Peyer's patch (tissue), 4 donors: Measurements from ENCODE around the gene NXPE2. TPM values are rescaled to one million over a fixed set of nuclear protein-coding genes. Genes with fewer than 3 reads are reported as not detected.

Source experiments
- DNase-seq, 3 donors: peaks; one replicate each; pipeline ENCODE4 v3.0.0-alpha.2; 2017 to 2019
- H3K27ac ChIP-seq, 4 donors: fragments of 200-600 bp; sonication (generic); one replicate each; pipeline ENCODE4 v1.5.1; 2016 to 2019
- H3K27me3 ChIP-seq, 2 donors: fragments of 200-600 bp; sonication (generic); one replicate each; pipeline ENCODE4 v1.5.1; 2019
- H3K36me3 ChIP-seq, 3 donors: fragments of 200-600 bp; sonication (generic); one replicate each; pipeline ENCODE4 v1.5.1; 2016 to 2019
- H3K4me1 ChIP-seq, 4 donors: fragments of 200-600 bp; sonication (generic); one replicate each; pipeline ENCODE4 v1.5.1; 2016 to 2019
- H3K4me3 ChIP-seq, 4 donors: fragments of 200-600 bp; sonication (generic); 1 replicate in 3 of 4; 2 replicates in 1 of 4; pipeline ENCODE4 v1.5.1; 2016 to 2019; ENCODE audit warnings: mild to moderate bottlenecking in 1 of 4
- H3K9me3 ChIP-seq, 4 donors: fragments of 200-600 bp; sonication (generic); one replicate each; pipeline ENCODE4 v1.5.1; 2016 to 2019; ENCODE audit warnings: mild to moderate bottlenecking in 1 of 4
- POLR2A ChIP-seq, 2 donors: fragments of 450-650 bp; IDR thresholded peaks; one replicate each; pipeline ENCODE4 v1.5.1; 2017; ENCODE audit warnings: antibody characterized with exemption in 2 of 2, mild to moderate bottlenecking in 2 of 2, moderate library complexity in 2 of 2
- total RNA-seq, 4 donors: library from RNA; depleted of rRNA; stranded (reverse); fragments of >200 nt; gene quantifications; one replicate each; pipeline ENCODE4 v1.1.0, GENCODE V29; 2016
- TF ChIP-seq, protein P1 (sequence below), 6 experiments: fragments of 450-650 bp in 4 of 6; fragments of 200-600 bp in 2 of 6; sonication (generic) in 1 of 6; IDR thresholded peaks; one replicate each; pipeline ENCODE4 v1.5.1; 2017 to 2019; ENCODE audit warnings: antibody characterized with exemption in 6 of 6, mild to moderate bottlenecking in 3 of 6, moderate library complexity in 1 of 6

NXPE2 gene
- total RNA-seq, 4 donors from 2014 or later: 2.8 to 9.9 (median 8.0) TPM

DNA sequence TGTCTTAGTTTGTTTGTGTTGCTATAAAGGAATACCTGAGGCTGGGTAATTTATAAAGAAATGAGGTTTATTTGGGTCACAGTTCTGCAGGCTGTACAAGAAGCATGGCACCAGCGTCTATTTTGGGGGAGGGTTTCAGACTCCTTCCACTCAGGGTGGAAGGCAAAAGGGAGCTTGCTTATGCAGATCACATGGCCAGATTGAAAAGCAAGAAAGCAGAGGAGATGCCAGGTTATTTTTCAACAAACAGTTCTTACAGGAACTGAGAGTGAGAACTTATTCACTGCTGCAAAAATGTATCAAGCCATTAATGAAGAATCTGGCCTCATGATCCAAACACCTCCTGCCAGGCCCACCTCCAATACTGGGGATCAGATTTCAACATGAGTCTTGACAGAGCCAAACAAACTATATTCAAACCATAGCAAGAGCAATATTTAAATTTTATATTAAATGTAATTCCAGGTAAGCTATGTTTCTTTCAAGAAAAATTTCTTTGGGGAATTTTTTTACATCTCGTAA lies 66.9 kb downstream of the NXPE2 start:
- TF ChIP-seq, protein P1, sequence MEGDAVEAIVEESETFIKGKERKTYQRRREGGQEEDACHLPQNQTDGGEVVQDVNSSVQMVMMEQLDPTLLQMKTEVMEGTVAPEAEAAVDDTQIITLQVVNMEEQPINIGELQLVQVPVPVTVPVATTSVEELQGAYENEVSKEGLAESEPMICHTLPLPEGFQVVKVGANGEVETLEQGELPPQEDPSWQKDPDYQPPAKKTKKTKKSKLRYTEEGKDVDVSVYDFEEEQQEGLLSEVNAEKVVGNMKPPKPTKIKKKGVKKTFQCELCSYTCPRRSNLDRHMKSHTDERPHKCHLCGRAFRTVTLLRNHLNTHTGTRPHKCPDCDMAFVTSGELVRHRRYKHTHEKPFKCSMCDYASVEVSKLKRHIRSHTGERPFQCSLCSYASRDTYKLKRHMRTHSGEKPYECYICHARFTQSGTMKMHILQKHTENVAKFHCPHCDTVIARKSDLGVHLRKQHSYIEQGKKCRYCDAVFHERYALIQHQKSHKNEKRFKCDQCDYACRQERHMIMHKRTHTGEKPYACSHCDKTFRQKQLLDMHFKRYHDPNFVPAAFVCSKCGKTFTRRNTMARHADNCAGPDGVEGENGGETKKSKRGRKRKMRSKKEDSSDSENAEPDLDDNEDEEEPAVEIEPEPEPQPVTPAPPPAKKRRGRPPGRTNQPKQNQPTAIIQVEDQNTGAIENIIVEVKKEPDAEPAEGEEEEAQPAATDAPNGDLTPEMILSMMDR (IDR thresholded peaks at IDR 0.05): no peak
- TF ChIP-seq POLR2A (IDR thresholded peaks at IDR 0.05): no peak
- H3K4me1 ChIP-seq: no peaks in the 10 kb centered on the region
- no peaks in the 10 kb centered on the region for H3K9me3 ChIP-seq
- H3K4me3 ChIP-seq: no peak overlapping the region
- no peaks in the 10 kb centered on the region for H3K36me3 ChIP-seq
- DNase-seq: no peak
- no peak overlapping the region for H3K27ac ChIP-seq
- no peaks in the 10 kb centered on the region for H3K27me3 ChIP-seq

DNA sequence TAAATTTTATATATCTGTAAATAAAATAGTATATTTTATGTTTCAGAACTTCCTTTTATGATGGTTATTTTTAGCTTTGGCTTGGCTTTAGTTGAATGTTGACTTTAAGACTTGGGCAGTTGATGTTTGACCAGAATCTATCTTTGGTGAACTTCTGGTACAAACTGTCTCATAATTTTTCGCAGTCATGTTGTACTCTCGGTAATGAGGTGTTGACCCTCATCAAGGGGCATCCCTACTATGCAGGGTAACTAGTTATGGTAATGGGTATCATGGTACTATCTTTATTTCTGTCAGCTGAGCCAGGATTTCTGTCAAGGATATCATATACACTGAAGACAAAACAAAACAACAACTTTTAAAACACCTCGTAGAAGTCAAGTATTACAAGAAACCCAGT lies 67.7 kb downstream of the NXPE2 start:
- no peaks in the 10 kb centered on the region for H3K36me3 ChIP-seq
- no peaks in the 10 kb centered on the region for H3K9me3 ChIP-seq
- no peak overlapping the region for H3K4me3 ChIP-seq
- no peaks in the 10 kb centered on the region for H3K27me3 ChIP-seq
- H3K27ac ChIP-seq: no peak overlapping the region
- DNase-seq: no peak
- H3K4me1 ChIP-seq: no peaks in the 10 kb centered on the region
- TF ChIP-seq POLR2A (IDR thresholded peaks at IDR 0.05): no peak
- TF ChIP-seq, protein P1 (IDR thresholded peaks at IDR 0.05): no peak

Other genes with a start within 250 kb of the NXPE2 start
- gene REXO2, start 239.1 kb upstream of the NXPE2 start, total RNA-seq: 100 to 1,000 TPM in 1 of 4 donors, 10 to 100 TPM in 3; 24.5 to 150 (median 50.8) TPM
- gene NXPE1, start 118.6 kb upstream of the NXPE2 start, total RNA-seq: 10 to 100 TPM in 3 of 4 donors, 1 to 10 TPM in 1; 6.6 to 23.2 (median 18.6) TPM
- gene NXPE4, start 82.7 kb upstream of the NXPE2 start, total RNA-seq: 1 to 10 TPM in 1 of 4 donors, under 1 TPM in 2, not detected in 1; 0.53 to 3.5 (median 0.67) TPM